H9 (cell line): ENCODE results near the gene CCNB1IP1. TPM values are rescaled to one million over a fixed set of nuclear protein-coding genes. Genes with fewer than 3 reads are reported as not detected.
A peak's percentile ranks its signal among the peaks of the same experiment; 100 is the strongest.

ENCODE experiments used
- DNase-seq: peaks from one replicate; pipeline ENCODE4 v3.0.0-alpha.2; 2017
- H2AFZ ChIP-seq: one replicate; pipeline ENCODE4 v1.6.1; 2013; ENCODE audit warnings: mild to moderate bottlenecking, low read length, control low read depth, moderate library complexity
- H2AK5ac ChIP-seq: 2 replicates; pipeline ENCODE4 v1.6.1; 2013; ENCODE audit warnings: low read length, control low read depth, mixed read lengths; ENCODE audit not compliant: insufficient read length
- H2BK120ac ChIP-seq: one replicate; pipeline ENCODE4 v1.6.1; 2013; ENCODE audit warnings: low read depth, mild to moderate bottlenecking, low read length, control low read depth, inconsistent platforms; ENCODE audit not compliant: poor library complexity, severe bottlenecking
- H2BK12ac ChIP-seq: 2 replicates; pipeline ENCODE4 v1.6.1; 2013; ENCODE audit warnings: low read length, control low read depth, mixed read lengths, low read depth; ENCODE audit not compliant: insufficient read length
- H2BK15ac ChIP-seq: 2 replicates; pipeline ENCODE4 v1.6.1; 2013; ENCODE audit warnings: low read depth, low read length, control low read depth
- H2BK20ac ChIP-seq: one replicate; pipeline ENCODE4 v1.6.1; 2013; ENCODE audit warnings: low read depth, mild to moderate bottlenecking, low read length, control low read depth, inconsistent platforms; ENCODE audit not compliant: poor library complexity, severe bottlenecking
- H2BK5ac ChIP-seq: 2 replicates; pipeline ENCODE4 v1.6.1; 2013; ENCODE audit warnings: low read length, control low read depth, mixed read lengths; ENCODE audit not compliant: insufficient read length
- H3K14ac ChIP-seq: 2 replicates; pipeline ENCODE4 v1.6.1; 2013; ENCODE audit warnings: low read length, control low read depth; ENCODE audit not compliant: insufficient read depth
- H3K18ac ChIP-seq: 2 replicates; pipeline ENCODE4 v1.6.1; 2013; ENCODE audit warnings: low read depth, mild to moderate bottlenecking, mixed read lengths, low read length, control low read depth; ENCODE audit not compliant: insufficient read length
- H3K23ac ChIP-seq: 2 replicates; pipeline ENCODE4 v1.6.1; 2013; ENCODE audit warnings: low read length, control low read depth, mixed read lengths, low read depth; ENCODE audit not compliant: insufficient read length
- H3K23me2 ChIP-seq: 2 replicates; pipeline ENCODE4 v1.6.1; 2013; ENCODE audit warnings: low read depth, mild to moderate bottlenecking, mixed read lengths, low read length, control low read depth; ENCODE audit not compliant: insufficient read length, poor library complexity, severe bottlenecking
- H3K27ac ChIP-seq: 2 replicates; pipeline ENCODE4 v1.5.1; 2013; ENCODE audit warnings: low read length, control low read depth, mixed read lengths, low read depth; ENCODE audit not compliant: insufficient read length
- H3K27me3 ChIP-seq: 2 replicates; pipeline ENCODE4 v1.6.1; 2013; ENCODE audit warnings: low read length, control low read depth, inconsistent platforms; ENCODE audit not compliant: insufficient read depth
- H3K4ac ChIP-seq: 2 replicates; pipeline ENCODE4 v1.6.1; 2013; ENCODE audit warnings: low read depth, mild to moderate bottlenecking, control low read depth, inconsistent platforms, low read length, moderate library complexity
- H3K4me1 ChIP-seq: 2 replicates; pipeline ENCODE4 v1.6.1; 2013; ENCODE audit warnings: low read length, control low read depth, inconsistent platforms; ENCODE audit not compliant: insufficient read depth
- H3K4me2 ChIP-seq: 2 replicates; pipeline ENCODE4 v1.6.1; 2013; ENCODE audit warnings: low read length, control low read depth, mixed read lengths; ENCODE audit not compliant: insufficient read length, insufficient read depth
- H3K56ac ChIP-seq: 2 replicates; pipeline ENCODE4 v1.6.1; 2013; ENCODE audit warnings: low read depth, mild to moderate bottlenecking, mixed read lengths, low read length, control low read depth; ENCODE audit not compliant: insufficient read length
- H3K79me1 ChIP-seq: 2 replicates; pipeline ENCODE4 v1.6.1; 2013; ENCODE audit warnings: low read depth, mild to moderate bottlenecking, moderate library complexity, low read length, control low read depth, inconsistent platforms; ENCODE audit not compliant: insufficient read depth, poor library complexity, severe bottlenecking
- H3K79me2 ChIP-seq: 2 replicates; pipeline ENCODE4 v1.6.1; 2013; ENCODE audit warnings: low read length, control low read depth, inconsistent platforms; ENCODE audit not compliant: insufficient read depth
- H3K9ac ChIP-seq: 2 replicates; pipeline ENCODE4 v1.6.1; 2013; ENCODE audit warnings: low read length, control low read depth, mixed read lengths; ENCODE audit not compliant: insufficient read length; ENCODE audit errors: extremely low read depth
- H3K9me3 ChIP-seq: one replicate; pipeline ENCODE4 v1.6.1; 2013; ENCODE audit warnings: low read depth, low read length, inconsistent platforms; ENCODE audit not compliant: control insufficient read depth
- H3T11ph ChIP-seq: one replicate; pipeline ENCODE4 v1.6.1; 2013; ENCODE audit warnings: mild to moderate bottlenecking, low read length, control low read depth, inconsistent platforms
- H4K20me1 ChIP-seq: one replicate; pipeline ENCODE4 v1.6.1; 2013; ENCODE audit not compliant: control insufficient read depth, insufficient read length, insufficient read depth
- H4K5ac ChIP-seq: 2 replicates; pipeline ENCODE4 v1.6.1; 2013; ENCODE audit warnings: low read depth, mild to moderate bottlenecking, mixed read lengths, low read length, control low read depth; ENCODE audit not compliant: insufficient read length
- H4K8ac ChIP-seq: replicated peaks from 2 replicates; pipeline ENCODE4 v1.6.1; 2013; ENCODE audit warnings: low read length, control low read depth, mixed read lengths, low read depth; ENCODE audit not compliant: insufficient read length
- H4K91ac ChIP-seq: 2 replicates; pipeline ENCODE4 v1.6.1; 2013; ENCODE audit warnings: low read depth, mild to moderate bottlenecking, moderate library complexity, mixed read lengths, low read length, control low read depth; ENCODE audit not compliant: insufficient read length
- H3K27ac Mint-ChIP-seq, 3 experiments: 2 replicates in 2 of 3; 3 replicates in 1 of 3; pipeline ENCODE4 v1.8.0; 2020 to 2021; ENCODE audit warnings: mixed read lengths in 3 of 3, mild to moderate bottlenecking in 1 of 3, moderate library complexity in 1 of 3
- H3K27me3 Mint-ChIP-seq: 2 replicates; pipeline ENCODE4 v1.8.0; 2021; ENCODE audit warnings: low read depth, mild to moderate bottlenecking, moderate library complexity, mixed read lengths
- H3K36me3 Mint-ChIP-seq, 3 experiments: 2 replicates in 2 of 3; 3 replicates in 1 of 3; pipeline ENCODE4 v1.8.0; 2020 to 2021; ENCODE audit warnings: low read depth in 3 of 3, mixed read lengths in 3 of 3; ENCODE audit not compliant: insufficient read depth in 1 of 3
- H3K4me1 Mint-ChIP-seq, 2 experiments: 2 replicates each; pipeline ENCODE4 v1.8.0; 2020; ENCODE audit warnings: mixed read lengths in 2 of 2
- H3K4me3 Mint-ChIP-seq, 2 experiments: 2 replicates in 1 of 2; 3 replicates in 1 of 2; pipeline ENCODE4 v1.8.0; 2020 to 2021; ENCODE audit warnings: mild to moderate bottlenecking in 2 of 2, mixed read lengths in 2 of 2, moderate library complexity in 1 of 2
- H3K9me3 Mint-ChIP-seq, 2 experiments: 2 replicates in 1 of 2; 3 replicates in 1 of 2; pipeline ENCODE4 v1.8.0; 2020; ENCODE audit warnings: mild to moderate bottlenecking in 2 of 2, mixed read lengths in 2 of 2, moderate library complexity in 1 of 2
- WGBS: extraction: QIAGEN DNeasy Blood & Tissue Kit; methylation state at CpG from one replicate; pipeline ENCODE4 v1.1.7; 2013; ENCODE audit warnings: missing lambda C conversion rate, low lambda C conversion rate, mixed read lengths; ENCODE audit not compliant: insufficient read length; ENCODE audit errors: extremely low coverage; 5-methylcytosine and 5-hydroxymethylcytosine counted together
- total RNA-seq: library from RNA; stranded (reverse); gene quantifications from 2 replicates; pipeline ENCODE4 v1.2.1, GENCODE V29; 2021
- TF ChIP-seq, protein P1 (sequence below): fragments of 200-600 bp; sonication (generic); conservative IDR thresholded peaks from 3 replicates; pipeline ENCODE4 v1.8.0; 2021; ENCODE audit warnings: antibody characterized with exemption, mild to moderate bottlenecking

The CCNB1IP1 gene
- total RNA-seq, 1 experiment from 2014 or later, result 165 TPM

DNA sequence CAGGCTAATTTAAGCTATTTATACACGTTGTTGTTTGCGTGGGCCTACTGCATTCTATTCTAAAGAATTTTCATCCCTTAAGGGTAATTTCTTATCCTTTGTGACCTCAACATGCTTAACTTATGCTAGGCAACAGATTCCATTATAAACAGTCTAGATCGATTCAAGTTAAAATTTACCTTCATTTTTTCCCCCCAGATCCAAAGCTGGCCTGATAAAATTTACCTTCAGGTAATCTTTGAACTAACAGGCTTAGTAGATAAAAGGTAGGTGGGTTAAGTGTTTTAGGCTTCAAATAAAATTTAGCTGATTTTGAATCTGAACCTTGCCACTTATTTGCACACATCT, 389 bp upstream of the CCNB1IP1 start:
- H3K4me2 ChIP-seq, result peak overlapping the region; percentile 44
- H3T11ph ChIP-seq, result no peak overlapping the region
- H3K79me2 ChIP-seq, result peaks cover 35% of the 10 kb centered on the region
- H2BK20ac ChIP-seq, result no peak overlapping the region
- H3K9ac ChIP-seq, result no peak overlapping the region
- H3K79me1 ChIP-seq, result no peaks in the 10 kb centered on the region
- H3K18ac ChIP-seq, result no peak overlapping the region
- H2BK120ac ChIP-seq, result no peak overlapping the region
- H2BK5ac ChIP-seq, result no peak overlapping the region
- Mint-ChIP-seq H3K27me3 (no peaks in the 10 kb centered on the region), H3K4me3 (peak overlapping the region; percentile 95 to 99), H3K27ac (peak overlapping the region; percentile 57 to 100 (median 99); a peak in 6 of 7 replicates), H3K4me1 (peaks cover 26 to 29% of the 10 kb centered on the region in 2 experiments), H3K36me3 (peaks cover 16 to 36% (median 26%) of the 10 kb centered on the region in 3 experiments; a peak in 6 of 7 replicates), H3K9me3 (peaks cover 0 to 3% of the 10 kb centered on the region in 2 experiments; a peak in 1 of 5 replicates)
- H3K23ac ChIP-seq, result no peak overlapping the region
- H4K8ac ChIP-seq, result no peak overlapping the region
- H3K14ac ChIP-seq, result no peak overlapping the region
- H3K4ac ChIP-seq, result no peak overlapping the region
- DNase-seq, result no peak
- no peak overlapping the region for H2BK12ac ChIP-seq
- no peak overlapping the region for H4K91ac ChIP-seq
- no CpG with 5 or more reads among the region's 3 CpGs for WGBS
- H3K27me3 ChIP-seq, result no peaks in the 10 kb centered on the region
- no peak overlapping the region for H2BK15ac ChIP-seq
- TF ChIP-seq, protein P1, sequence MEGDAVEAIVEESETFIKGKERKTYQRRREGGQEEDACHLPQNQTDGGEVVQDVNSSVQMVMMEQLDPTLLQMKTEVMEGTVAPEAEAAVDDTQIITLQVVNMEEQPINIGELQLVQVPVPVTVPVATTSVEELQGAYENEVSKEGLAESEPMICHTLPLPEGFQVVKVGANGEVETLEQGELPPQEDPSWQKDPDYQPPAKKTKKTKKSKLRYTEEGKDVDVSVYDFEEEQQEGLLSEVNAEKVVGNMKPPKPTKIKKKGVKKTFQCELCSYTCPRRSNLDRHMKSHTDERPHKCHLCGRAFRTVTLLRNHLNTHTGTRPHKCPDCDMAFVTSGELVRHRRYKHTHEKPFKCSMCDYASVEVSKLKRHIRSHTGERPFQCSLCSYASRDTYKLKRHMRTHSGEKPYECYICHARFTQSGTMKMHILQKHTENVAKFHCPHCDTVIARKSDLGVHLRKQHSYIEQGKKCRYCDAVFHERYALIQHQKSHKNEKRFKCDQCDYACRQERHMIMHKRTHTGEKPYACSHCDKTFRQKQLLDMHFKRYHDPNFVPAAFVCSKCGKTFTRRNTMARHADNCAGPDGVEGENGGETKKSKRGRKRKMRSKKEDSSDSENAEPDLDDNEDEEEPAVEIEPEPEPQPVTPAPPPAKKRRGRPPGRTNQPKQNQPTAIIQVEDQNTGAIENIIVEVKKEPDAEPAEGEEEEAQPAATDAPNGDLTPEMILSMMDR, result no peak
- H3K56ac ChIP-seq, result no peak overlapping the region
- peaks cover 6% of the 10 kb centered on the region for H3K4me1 ChIP-seq
- no peak overlapping the region for H4K5ac ChIP-seq
- no peaks in the 10 kb centered on the region for H3K9me3 ChIP-seq
- no peak overlapping the region for H2AFZ ChIP-seq
- no peaks in the 10 kb centered on the region for H4K20me1 ChIP-seq
- no peak overlapping the region for H3K27ac ChIP-seq
- peaks cover 6% of the 10 kb centered on the region for H3K23me2 ChIP-seq
- H2AK5ac ChIP-seq, result no peak overlapping the region
